Measurements from ENCODE around the gene AGPAT3. TPM values are rescaled to one million over a fixed set of nuclear protein-coding genes. Genes with fewer than 3 reads are reported as not detected.

Gene AGPAT3
- total and polyA plus RNA-seq, 2 donors (not counting 1 experiment from before 2014, with no cell fraction given): 29.4 to 44.9 TPM

DNA sequence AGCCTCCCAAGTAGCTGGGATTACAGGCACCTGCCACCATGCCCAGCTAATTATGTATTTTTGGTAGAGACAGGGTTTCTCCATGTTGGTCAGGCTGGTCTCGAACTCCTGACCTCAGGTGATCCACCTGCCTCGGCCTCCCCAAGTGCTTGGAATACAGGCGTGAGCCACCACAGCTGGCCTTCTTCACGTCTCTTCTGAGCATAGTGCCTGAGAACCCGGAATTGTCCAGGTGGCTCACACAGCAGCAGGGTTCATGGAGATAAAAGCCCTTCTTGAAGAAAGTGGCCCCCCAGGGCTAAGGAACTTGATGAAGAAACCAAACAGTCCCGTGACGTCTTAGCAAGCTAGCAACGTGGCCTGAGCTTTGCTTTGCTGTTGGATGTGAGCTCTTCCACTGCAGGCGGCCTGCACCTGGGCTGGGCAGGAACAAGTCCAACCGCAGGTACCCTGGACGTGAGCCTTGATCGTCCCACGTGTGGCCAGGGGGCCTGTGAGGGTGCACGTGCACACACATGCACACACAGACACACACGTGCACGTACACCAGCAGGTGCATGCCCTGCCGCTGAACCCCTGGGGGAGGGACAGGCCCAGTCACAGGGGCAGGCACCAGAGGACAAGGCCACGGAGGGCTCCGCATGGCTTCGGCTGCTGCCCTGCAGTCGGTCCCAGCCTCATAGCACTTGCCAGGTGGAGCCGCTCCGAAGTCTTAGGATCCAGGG, 123.6 kb downstream of the AGPAT3 start:
- Histone ChIP-seq H3K36me3 (ENCODE audit: control insufficient read depth, insufficient read depth, low read length) (no peaks in the 10 kb centered on the region), H3K9ac (ENCODE audit: insufficient read depth, low read length) (no peak overlapping the region), H3K4me3 (replicated peaks in 1 of 4; ENCODE audit: control extremely low read depth in 1 of 4, insufficient read depth in 1 of 4, low read depth in 3 of 4, low read length in 4 of 4) (no peak overlapping the region), H3K27me3 (ENCODE audit: control insufficient read depth, insufficient read depth, low read length) (no peaks in the 10 kb centered on the region), H3K4me2 (ENCODE audit: extremely low read depth, insufficient read depth, low read length) (no peak overlapping the region), H2AFZ (ENCODE audit: low read length) (no peak overlapping the region), H3K4me1 (ENCODE audit: control insufficient read depth, extremely low read depth, insufficient read depth, low read length) (no peaks in the 10 kb centered on the region), H3K79me2 (ENCODE audit: control insufficient read depth, insufficient read depth, low read length) (no peaks in the 10 kb centered on the region), H3K9me3 (ENCODE audit: control insufficient read depth, insufficient read depth, low read depth, low read length) (no peaks in the 10 kb centered on the region), H4K20me1 (ENCODE audit: control insufficient read depth, extremely low read depth, insufficient read depth, low read length) (no peaks in the 10 kb centered on the region), H3K27ac (ENCODE audit: insufficient read depth, low read length) (no peak overlapping the region)
- no peak for TF ChIP-seq CTCF (conservative IDR thresholded peaks at IDR 0.05 in 1 of 2, IDR thresholded peaks at IDR 0.05 in 1 of 2; ENCODE audit: low read depth in 1 of 2, low read length in 2 of 2)
- TF ChIP-seq EZH2 (IDR thresholded peaks at IDR 0.05; ENCODE audit: low read length, missing control alignments): no peak
- no peak for DNase-seq (ENCODE audit: low read depth in 2 of 2)

GRCh38 chr21:43989401-43989800, 124.4 kb downstream of the AGPAT3 start:
- Histone ChIP-seq H2AFZ (ENCODE audit: low read length) (no peak overlapping the region), H3K4me1 (ENCODE audit: control insufficient read depth, extremely low read depth, insufficient read depth, low read length) (no peaks in the 10 kb centered on the region), H3K36me3 (ENCODE audit: control insufficient read depth, insufficient read depth, low read length) (no peaks in the 10 kb centered on the region), H3K9me3 (ENCODE audit: control insufficient read depth, insufficient read depth, low read depth, low read length) (no peaks in the 10 kb centered on the region), H3K27me3 (ENCODE audit: control insufficient read depth, insufficient read depth, low read length) (no peaks in the 10 kb centered on the region), H3K9ac (ENCODE audit: insufficient read depth, low read length) (no peak overlapping the region), H3K4me2 (ENCODE audit: extremely low read depth, insufficient read depth, low read length) (no peak overlapping the region), H4K20me1 (ENCODE audit: control insufficient read depth, extremely low read depth, insufficient read depth, low read length) (no peaks in the 10 kb centered on the region), H3K79me2 (ENCODE audit: control insufficient read depth, insufficient read depth, low read length) (no peaks in the 10 kb centered on the region), H3K4me3 (replicated peaks in 1 of 4; ENCODE audit: control extremely low read depth in 1 of 4, insufficient read depth in 1 of 4, low read depth in 3 of 4, low read length in 4 of 4) (no peak overlapping the region), H3K27ac (ENCODE audit: insufficient read depth, low read length) (no peak overlapping the region)
- no peak for TF ChIP-seq CTCF (conservative IDR thresholded peaks at IDR 0.05 in 1 of 2, IDR thresholded peaks at IDR 0.05 in 1 of 2; ENCODE audit: low read depth in 1 of 2, low read length in 2 of 2)
- no peak for TF ChIP-seq EZH2 (IDR thresholded peaks at IDR 0.05; ENCODE audit: low read length, missing control alignments)
- no peak for DNase-seq (ENCODE audit: low read depth in 2 of 2)

GRCh38 chr21:43991447-43991991, 126.5 kb downstream of the AGPAT3 start:
- H2AFZ ChIP-seq (ENCODE audit: low read length): no peak overlapping the region
- H3K9ac ChIP-seq (ENCODE audit: insufficient read depth, low read length): no peak overlapping the region
- H4K20me1 ChIP-seq (ENCODE audit: control insufficient read depth, extremely low read depth, insufficient read depth, low read length): no peaks in the 10 kb centered on the region
- no peak for TF ChIP-seq EZH2 (IDR thresholded peaks at IDR 0.05; ENCODE audit: low read length, missing control alignments)
- TF ChIP-seq CTCF (conservative IDR thresholded peaks at IDR 0.05 in 1 of 2, IDR thresholded peaks at IDR 0.05 in 1 of 2; ENCODE audit: low read depth in 1 of 2, low read length in 2 of 2): no peak
- no peak for DNase-seq (ENCODE audit: low read depth in 2 of 2)
- H3K4me3 ChIP-seq (replicated peaks in 1 of 4; ENCODE audit: control extremely low read depth in 1 of 4, insufficient read depth in 1 of 4, low read depth in 3 of 4, low read length in 4 of 4): no peak overlapping the region
- no peaks in the 10 kb centered on the region for H3K36me3 ChIP-seq (ENCODE audit: control insufficient read depth, insufficient read depth, low read length)
- H3K9me3 ChIP-seq (ENCODE audit: control insufficient read depth, insufficient read depth, low read depth, low read length): no peaks in the 10 kb centered on the region
- H3K27ac ChIP-seq (ENCODE audit: insufficient read depth, low read length): no peak overlapping the region
- H3K4me1 ChIP-seq (ENCODE audit: control insufficient read depth, extremely low read depth, insufficient read depth, low read length): no peaks in the 10 kb centered on the region
- no peaks in the 10 kb centered on the region for H3K27me3 ChIP-seq (ENCODE audit: control insufficient read depth, insufficient read depth, low read length)
- no peak overlapping the region for H3K4me2 ChIP-seq (ENCODE audit: extremely low read depth, insufficient read depth, low read length)
- no peaks in the 10 kb centered on the region for H3K79me2 ChIP-seq (ENCODE audit: control insufficient read depth, insufficient read depth, low read length)
